ENCODE measurements around the gene EDNRB. TPM values are rescaled to one million over a fixed set of nuclear protein-coding genes. Genes with fewer than 3 reads are reported as not detected.
A peak's percentile ranks its signal among the peaks of the same experiment; 100 is the strongest.

Gene EDNRB
- total RNA-seq, result 10 to 100 TPM; 16.3 to 58.4 (median 50.6) TPM
- polyA plus RNA-seq, result 10 to 100 TPM in 1 of 3 donors, 1 to 10 TPM in 2; 4.3 to 11.0 (median 7.6) TPM
- long read RNA-seq, donor 1, full-length matches to known transcripts, result 26 of 26 reads
- long read RNA-seq, donor 1, partial matches to known transcripts, result 0 of 26 reads
- long read RNA-seq, donor 1, other reads (novel, unspliced or antisense), result 0 of 26 reads
- long read RNA-seq, donor 2, full-length matches to known transcripts, result 15 of 15 reads
- long read RNA-seq, donor 2, partial matches to known transcripts, result 0 of 15 reads
- long read RNA-seq, donor 2, other reads (novel, unspliced or antisense), result 0 of 15 reads

- H3K4me3 ChIP-seq, result peak within 1 kb of the TSS; percentile 20 to 69 (median 45)
- intact Hi-C loops (cut with DNase I; ENCODE audit: low total_unique reads), result no loop called here
- peak within 1 kb of the TSS in 7 of 8 donors; percentile 46 to 76 (median 59) for H3K27ac ChIP-seq
- TF ChIP-seq POLR2AphosphoS5 (IDR thresholded peaks at IDR 0.05) (peak in 2 of 3 donors; percentile 41 to 64), POLR2A (IDR thresholded peaks at IDR 0.05) (no peak), CTCF (IDR thresholded peaks at IDR 0.05 in 8 of 11, conservative IDR thresholded peaks at IDR 0.05 in 3 of 11) (peak in 3 of 11 experiments; percentile 19 to 29 (median 25))
- peak; percentile 75 for DNase-seq
- H3K4me1 ChIP-seq, result peaks cover 0 to 24% (median 10%) of the 10 kb centered on the region in 6 donors
- H3K36me3 ChIP-seq, result no peaks in the 10 kb centered on the region
- no peaks in the 10 kb centered on the region for H3K9me3 ChIP-seq
- peaks cover 0 to 40% (median 15%) of the 10 kb centered on the region in 7 donors for H3K27me3 ChIP-seq (replicated peaks in 1 of 7)
- WGBS, 5 donors, result 5 to 10% (median 6%) methylated on average over 49 to 60 of the region's 60 CpGs
Observed at GRCh38 chr13:77918391-77919245, at the start of gene EDNRB. Gene EDNRB (minus strand): TSS chr13:77918831. CDS start chr13:77918573, 258 bp downstream.

GRCh38 chr13:77966671-77967070 lies 48.0 kb upstream of the EDNRB start:
- H3K4me3 ChIP-seq, result no peak overlapping the region
- H3K4me1 ChIP-seq, result no peaks in the 10 kb centered on the region
- no peaks in the 10 kb centered on the region for H3K27me3 ChIP-seq (replicated peaks in 1 of 7)
- TF ChIP-seq POLR2A (IDR thresholded peaks at IDR 0.05) (no peak), CTCF (IDR thresholded peaks at IDR 0.05 in 8 of 11, conservative IDR thresholded peaks at IDR 0.05 in 3 of 11) (no peak), POLR2AphosphoS5 (IDR thresholded peaks at IDR 0.05) (no peak)
- no peak for DNase-seq
- no peak overlapping the region for H3K27ac ChIP-seq
- 77 to 92% (median 91%) methylated on average over 2 of the region's 2 CpGs for WGBS, 5 donors
- no peaks in the 10 kb centered on the region for H3K36me3 ChIP-seq
- intact Hi-C loops (cut with DNase I; ENCODE audit: low total_unique reads), result no loop called here
- peaks cover 0 to 4% (median 0%) of the 10 kb centered on the region in 8 donors for H3K9me3 ChIP-seq

- Histone ChIP-seq H3K4me3 (no peak overlapping the region), H3K36me3 (no peaks in the 10 kb centered on the region), H3K27me3 (replicated peaks in 1 of 7) (no peaks in the 10 kb centered on the region), H3K27ac (no peak overlapping the region), H3K4me1 (no peaks in the 10 kb centered on the region), H3K9me3 (peaks cover 0 to 3% (median 0%) of the 10 kb centered on the region in 8 donors)
- WGBS, 5 donors, result 78 to 97% (median 92%) methylated on average over 1 of the region's 1 CpG
- TF ChIP-seq POLR2A (IDR thresholded peaks at IDR 0.05) (no peak), CTCF (IDR thresholded peaks at IDR 0.05 in 8 of 11, conservative IDR thresholded peaks at IDR 0.05 in 3 of 11) (no peak), POLR2AphosphoS5 (IDR thresholded peaks at IDR 0.05) (no peak)
- intact Hi-C loops (cut with DNase I; ENCODE audit: low total_unique reads), result no loop called here
- DNase-seq, result no peak
Observed at GRCh38 chr13:77952737-77953136, 34.1 kb upstream of the EDNRB start.

- H3K36me3 ChIP-seq, result no peaks in the 10 kb centered on the region
- H3K9me3 ChIP-seq, result peaks cover 0 to 3% (median 0%) of the 10 kb centered on the region in 8 donors
- H3K4me1 ChIP-seq, result no peaks in the 10 kb centered on the region
- DNase-seq, result no peak
- intact Hi-C loops (cut with DNase I; ENCODE audit: low total_unique reads), result no loop called here
- no peak overlapping the region for H3K4me3 ChIP-seq
- TF ChIP-seq POLR2AphosphoS5 (IDR thresholded peaks at IDR 0.05), result no peak
- no peak overlapping the region for H3K27ac ChIP-seq
- H3K27me3 ChIP-seq (replicated peaks in 1 of 7), result no peaks in the 10 kb centered on the region
Observed at GRCh38 chr13:77952276-77952675, 33.6 kb upstream of the EDNRB start.

All from spleen (tissue), 13 donors.